Stomach smooth muscle (tissue), 2 donors: ENCODE measurements around the gene EGR1.

ENCODE experiments used
- H3K27ac ChIP-seq: one replicate; pipeline ENCODE4 v1.7.0; 2013; ENCODE audit warnings: mild to moderate bottlenecking, low read length, inconsistent platforms
- H3K27me3 ChIP-seq, 2 donors: one replicate each; pipeline ENCODE4 v1.7.0; 2013; ENCODE audit warnings: low read length in 2 of 2; ENCODE audit not compliant: insufficient read depth in 2 of 2, control insufficient read depth in 1 of 2
- H3K36me3 ChIP-seq, 2 donors: one replicate each; pipeline ENCODE4 v1.7.0; 2013; ENCODE audit warnings: low read length in 2 of 2; ENCODE audit not compliant: control insufficient read depth in 2 of 2, insufficient read depth in 2 of 2
- H3K4me1 ChIP-seq: one replicate; pipeline ENCODE4 v1.7.0; 2013; ENCODE audit warnings: low read length; ENCODE audit not compliant: control insufficient read depth, insufficient read depth
- H3K4me3 ChIP-seq, 2 donors: one replicate each; pipeline ENCODE4 v1.7.0; 2013; ENCODE audit warnings: low read length in 2 of 2
- H3K9ac ChIP-seq, 2 donors: one replicate each; pipeline ENCODE4 v1.7.0; 2013; ENCODE audit warnings: low read length in 2 of 2, mild to moderate bottlenecking in 1 of 2
- H3K9me3 ChIP-seq, 2 donors: one replicate each; pipeline ENCODE4 v1.7.0; 2013; ENCODE audit warnings: low read length in 2 of 2; ENCODE audit not compliant: control insufficient read depth in 2 of 2
- donor health status: healthy.
- donor health status: Pancreatic carcinoma.

The EGR1 gene

GRCh38 chr5:138515556-138516245 is 50.4 kb downstream of the EGR1 start:
- H3K9me3 ChIP-seq: no peaks in the 10 kb centered on the region
- H3K9ac ChIP-seq: no peak overlapping the region
- peaks cover 35 to 50% of the 10 kb centered on the region in 2 donors for H3K36me3 ChIP-seq
- no peak overlapping the region for H3K4me3 ChIP-seq
- H3K27ac ChIP-seq: no peak overlapping the region
- no peaks in the 10 kb centered on the region for H3K4me1 ChIP-seq
- no peaks in the 10 kb centered on the region for H3K27me3 ChIP-seq

- H3K27ac ChIP-seq: no peak overlapping the region
- H3K4me3 ChIP-seq: no peak overlapping the region
- H3K9me3 ChIP-seq: no peaks in the 10 kb centered on the region
- H3K4me1 ChIP-seq: no peaks in the 10 kb centered on the region
- H3K36me3 ChIP-seq: peaks cover 30 to 43% of the 10 kb centered on the region in 2 donors
- no peaks in the 10 kb centered on the region for H3K27me3 ChIP-seq
- no peak overlapping the region for H3K9ac ChIP-seq
These were observed 52.2 kb downstream of the EGR1 start for GRCh38 chr5:138517437-138517836.
